Measurements from ENCODE around the gene PTPRA.
"Not testable (repeated sequence)": the region's sequence is repeated elsewhere in the genome, so short reads cannot be mapped to it uniquely, and the experiment has no call there.

- not testable (repeated sequence) for TF ChIP-seq CTCF (optimal IDR thresholded peaks at IDR 0.05 in 1 of 3, IDR thresholded peaks at IDR 0.05 in 1 of 3, conservative IDR thresholded peaks at IDR 0.05 in 1 of 3; ENCODE audit: extremely low read depth in 1 of 3, insufficient read depth in 2 of 3, low read length in 3 of 3); EZH2 (IDR thresholded peaks at IDR 0.05; ENCODE audit: low read length)
These were observed 190.8 kb downstream of the PTPRA start for GRCh38 chr20:3064119-3064518.

Data from keratinocyte (primary cell).